Measurements from ENCODE around the gene SP9.

GRCh38 chr2:174337337-174338146, 2.8 kb downstream of the SP9 start:
- TF ChIP-seq CTCF (conservative IDR thresholded peaks at IDR 0.05; ENCODE audit: low read length) (no peak), EZH2phosphoT487 (IDR thresholded peaks at IDR 0.05; ENCODE audit: borderline replicate concordance) (no peak)

All from Loucy (cell line).